ENCODE results near the gene NR5A2. TPM values are rescaled to one million over a fixed set of nuclear protein-coding genes. Genes with fewer than 3 reads are reported as not detected.
"Not testable (repeated sequence)": the region's sequence is repeated elsewhere in the genome, so short reads cannot be mapped to it uniquely, and the experiment has no call there.

The NR5A2 gene
- total RNA-seq, 1 donor from 2014 or later, result 12.7 TPM

DNA sequence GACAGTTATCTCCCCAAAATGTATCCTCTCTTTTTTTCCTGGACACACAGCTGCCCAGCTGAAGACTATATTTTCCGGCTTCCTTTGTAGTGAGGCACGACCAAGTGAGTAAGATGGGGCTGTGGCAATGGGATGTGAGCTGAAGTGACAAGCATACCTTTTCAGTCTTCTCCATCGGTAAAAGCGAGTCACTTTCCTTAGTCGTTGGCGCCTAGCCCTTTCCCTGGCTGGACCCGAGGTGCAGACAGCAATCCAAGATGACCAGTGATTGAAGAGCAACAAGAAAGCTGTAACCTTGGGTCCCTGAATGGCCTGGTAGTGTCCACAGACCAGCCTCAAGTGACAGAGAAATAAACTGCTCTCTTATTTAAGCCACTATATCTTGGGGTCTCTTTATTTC, 155.2 kb downstream of the NR5A2 start:
- DNase-seq (ENCODE audit: low spot score in 2 of 2), result no peak
- TF ChIP-seq, protein P1, sequence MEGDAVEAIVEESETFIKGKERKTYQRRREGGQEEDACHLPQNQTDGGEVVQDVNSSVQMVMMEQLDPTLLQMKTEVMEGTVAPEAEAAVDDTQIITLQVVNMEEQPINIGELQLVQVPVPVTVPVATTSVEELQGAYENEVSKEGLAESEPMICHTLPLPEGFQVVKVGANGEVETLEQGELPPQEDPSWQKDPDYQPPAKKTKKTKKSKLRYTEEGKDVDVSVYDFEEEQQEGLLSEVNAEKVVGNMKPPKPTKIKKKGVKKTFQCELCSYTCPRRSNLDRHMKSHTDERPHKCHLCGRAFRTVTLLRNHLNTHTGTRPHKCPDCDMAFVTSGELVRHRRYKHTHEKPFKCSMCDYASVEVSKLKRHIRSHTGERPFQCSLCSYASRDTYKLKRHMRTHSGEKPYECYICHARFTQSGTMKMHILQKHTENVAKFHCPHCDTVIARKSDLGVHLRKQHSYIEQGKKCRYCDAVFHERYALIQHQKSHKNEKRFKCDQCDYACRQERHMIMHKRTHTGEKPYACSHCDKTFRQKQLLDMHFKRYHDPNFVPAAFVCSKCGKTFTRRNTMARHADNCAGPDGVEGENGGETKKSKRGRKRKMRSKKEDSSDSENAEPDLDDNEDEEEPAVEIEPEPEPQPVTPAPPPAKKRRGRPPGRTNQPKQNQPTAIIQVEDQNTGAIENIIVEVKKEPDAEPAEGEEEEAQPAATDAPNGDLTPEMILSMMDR (IDR thresholded peaks at IDR 0.05), result no peak
- no peaks in the 10 kb centered on the region for H3K27me3 ChIP-seq
- no peak overlapping the region for H3K4me3 ChIP-seq
- H3K36me3 ChIP-seq, result no peaks in the 10 kb centered on the region
- intact Hi-C loops (cut with DNase I), result no loop called here
- no peaks in the 10 kb centered on the region for H3K9me3 ChIP-seq
- peaks cover 0 to 10% of the 10 kb centered on the region in 2 donors for H3K4me1 ChIP-seq
- H3K27ac ChIP-seq, result no peak overlapping the region

DNA sequence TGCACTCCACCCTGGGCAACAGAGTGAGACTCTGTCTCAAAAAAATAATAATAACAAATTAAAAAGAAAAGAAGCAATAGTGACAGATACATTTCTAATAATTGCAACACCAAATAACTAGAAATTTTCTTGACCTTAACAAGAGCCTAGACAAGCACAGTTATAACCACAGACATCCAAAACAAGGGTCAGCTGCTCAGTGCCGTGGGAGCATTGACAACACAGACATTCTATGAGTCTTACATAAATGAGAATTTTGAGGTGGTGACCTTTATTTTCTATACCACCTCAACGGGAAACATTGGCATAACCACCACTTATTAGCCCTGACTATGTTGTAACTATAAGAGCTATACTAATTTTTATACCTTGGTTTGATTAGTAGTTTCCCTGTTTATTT, 156.1 kb downstream of the NR5A2 start:
- intact Hi-C loops (cut with DNase I), result no loop called here
- TF ChIP-seq, protein P1 (IDR thresholded peaks at IDR 0.05), result no peak
- DNase-seq (ENCODE audit: low spot score in 2 of 2), result no peak

DNA sequence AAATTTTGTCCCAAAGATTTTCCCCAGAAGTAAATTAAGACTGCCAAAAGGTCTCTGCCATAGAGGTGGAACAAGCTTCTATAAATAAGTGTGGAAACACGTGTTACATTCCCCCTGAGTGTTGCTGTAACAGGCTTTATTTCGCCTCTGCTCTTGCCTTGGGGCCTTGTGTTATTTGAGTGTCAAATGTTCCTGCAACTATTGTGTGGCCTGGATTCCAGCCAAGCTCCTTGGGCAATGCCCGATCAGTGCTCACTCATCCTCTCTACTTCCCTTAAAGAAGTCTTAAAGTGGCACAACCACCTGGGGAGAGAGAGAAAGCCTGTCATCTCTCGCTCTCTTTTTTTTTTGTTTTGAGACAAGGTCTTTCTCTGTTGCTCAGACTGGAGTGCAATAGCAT, 156.7 kb downstream of the NR5A2 start:
- Histone ChIP-seq H3K27me3 (no peaks in the 10 kb centered on the region), H3K36me3 (no peaks in the 10 kb centered on the region), H3K4me1 (peaks cover 0 to 10% of the 10 kb centered on the region in 2 donors), H3K9me3 (no peaks in the 10 kb centered on the region), H3K4me3 (no peak overlapping the region), H3K27ac (no peak overlapping the region)
- peak; percentile 60 to 87 for DNase-seq (ENCODE audit: low spot score in 2 of 2)
- intact Hi-C loops (cut with DNase I), result no loop called here
- TF ChIP-seq, protein P1 (IDR thresholded peaks at IDR 0.05), result no peak

More for the DNA sequence above, 156.1 kb downstream of the NR5A2 start:
- Histone ChIP-seq H3K27ac (no peak overlapping the region), H3K9me3 (no peaks in the 10 kb centered on the region), H3K36me3 (no peaks in the 10 kb centered on the region), H3K4me1 (peaks cover 0 to 10% of the 10 kb centered on the region in 2 donors), H3K4me3 (no peak overlapping the region), H3K27me3 (no peaks in the 10 kb centered on the region)

DNA sequence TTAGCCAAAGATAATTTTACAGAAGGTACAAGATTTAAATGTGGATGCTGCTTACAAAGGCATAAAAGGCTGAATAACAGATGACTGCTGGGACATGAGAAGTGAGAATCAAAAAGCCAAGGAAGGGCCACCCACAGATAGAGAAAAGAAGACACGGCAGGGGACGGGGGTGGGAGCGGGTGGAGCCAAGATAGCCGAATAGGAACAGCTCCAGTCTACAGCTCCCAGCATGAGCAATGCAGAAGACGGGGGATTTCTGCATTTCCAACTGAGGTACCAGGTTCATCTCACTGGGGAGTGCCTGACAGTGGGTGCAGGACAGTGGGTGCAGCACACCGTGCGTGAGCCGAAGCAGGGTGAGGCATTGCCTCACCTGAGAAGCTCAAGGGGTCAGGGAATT, 157.7 kb downstream of the NR5A2 start:
- DNase-seq (ENCODE audit: low spot score in 2 of 2); H3K27ac ChIP-seq; H3K36me3 ChIP-seq; H3K4me3 ChIP-seq; intact Hi-C loops (cut with DNase I); H3K9me3 ChIP-seq; H3K4me1 ChIP-seq; H3K27me3 ChIP-seq: not testable (repeated sequence)

DNA sequence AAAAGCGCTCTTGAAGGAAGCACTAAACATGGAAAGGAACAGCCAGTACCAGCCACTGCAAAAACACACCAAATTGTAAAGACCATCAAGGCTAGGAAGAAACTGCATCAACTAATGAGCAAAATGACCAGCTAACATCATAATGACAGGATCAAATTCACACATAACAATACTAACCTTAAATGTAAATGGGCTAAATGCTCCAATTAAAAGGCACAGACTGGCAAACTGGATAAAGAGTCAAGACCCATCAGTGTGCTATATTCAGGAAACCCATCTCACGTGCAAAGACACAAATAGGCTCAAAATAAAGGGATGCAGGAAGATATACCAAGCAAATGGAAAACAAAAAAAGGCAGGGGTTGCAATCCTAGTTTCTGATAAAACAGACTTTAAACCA, 159.8 kb downstream of the NR5A2 start:
- intact Hi-C loops (cut with DNase I); H3K27me3 ChIP-seq; H3K9me3 ChIP-seq; H3K36me3 ChIP-seq; H3K27ac ChIP-seq; DNase-seq (ENCODE audit: low spot score in 2 of 2); H3K4me3 ChIP-seq; H3K4me1 ChIP-seq: not testable (repeated sequence)

DNA sequence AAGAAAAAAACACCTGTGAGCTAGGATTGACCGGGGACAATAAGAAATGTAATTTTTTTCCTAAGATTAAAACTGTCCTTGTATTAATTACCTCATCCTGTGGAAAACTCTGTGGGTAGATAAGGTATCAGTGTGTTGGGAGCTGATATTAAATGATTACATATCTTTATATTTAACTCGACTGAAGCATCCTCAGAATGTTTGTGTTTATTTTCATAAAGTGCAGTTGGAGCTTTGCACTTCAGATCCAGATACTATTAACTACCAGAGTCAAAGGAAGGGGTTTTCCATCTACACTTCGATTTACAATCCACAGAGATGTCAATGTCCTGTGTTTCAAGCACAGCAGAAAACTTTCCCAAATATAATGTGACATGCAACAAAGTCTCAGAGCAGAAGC, 164.5 kb downstream of the NR5A2 start:
- no peak overlapping the region for H3K4me3 ChIP-seq
- no peaks in the 10 kb centered on the region for H3K4me1 ChIP-seq
- H3K27me3 ChIP-seq, result no peaks in the 10 kb centered on the region
- intact Hi-C loops (cut with DNase I), result no loop called here
- TF ChIP-seq, protein P1 (IDR thresholded peaks at IDR 0.05), result no peak
- H3K9me3 ChIP-seq, result no peaks in the 10 kb centered on the region
- H3K36me3 ChIP-seq, result no peaks in the 10 kb centered on the region
- no peak for DNase-seq (ENCODE audit: low spot score in 2 of 2)
- H3K27ac ChIP-seq, result no peak overlapping the region

DNA sequence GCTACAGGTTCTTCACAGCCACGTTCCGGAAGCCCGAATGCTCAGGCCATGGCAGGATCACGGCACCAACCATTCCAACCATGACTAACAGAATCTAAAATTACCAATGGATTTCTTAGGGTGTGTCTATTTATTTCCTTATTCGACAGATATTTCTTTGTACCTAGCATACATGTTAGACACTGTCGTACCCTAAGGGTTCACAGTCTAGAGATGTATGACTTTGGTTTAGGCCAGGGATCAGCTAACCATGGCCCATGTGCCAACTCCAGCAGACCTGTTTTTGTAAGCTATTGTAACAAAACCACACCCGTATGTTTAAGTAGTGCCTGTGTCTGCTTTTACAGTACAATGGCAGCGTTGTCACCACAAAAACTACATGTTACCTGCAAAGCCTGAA, 167.0 kb downstream of the NR5A2 start:
- no peaks in the 10 kb centered on the region for H3K36me3 ChIP-seq

More for the DNA sequence above, 167.0 kb downstream of the NR5A2 start:
- Histone ChIP-seq H3K27me3 (no peaks in the 10 kb centered on the region), H3K4me3 (no peak overlapping the region), H3K27ac (no peak overlapping the region), H3K4me1 (no peaks in the 10 kb centered on the region), H3K9me3 (no peaks in the 10 kb centered on the region)
- DNase-seq (ENCODE audit: low spot score in 2 of 2), result no peak
- TF ChIP-seq, protein P1 (IDR thresholded peaks at IDR 0.05), result no peak
- intact Hi-C loops (cut with DNase I), result no loop called here

Data from ascending aorta (tissue), 2 donors.